GM21825 (cell line): ENCODE results near the gene FADS2.
A peak's percentile ranks its signal among the peaks of the same experiment; 100 is the strongest.

Experiments
- ATAC-seq: cut with Tn5 transposase; IDR thresholded peaks from one replicate; pipeline ENCODE4 v1.9.1; 2021; ENCODE audit warnings: mild to moderate bottlenecking, moderate library complexity; ENCODE audit not compliant: unreplicated experiment

FADS2 gene

DNA sequence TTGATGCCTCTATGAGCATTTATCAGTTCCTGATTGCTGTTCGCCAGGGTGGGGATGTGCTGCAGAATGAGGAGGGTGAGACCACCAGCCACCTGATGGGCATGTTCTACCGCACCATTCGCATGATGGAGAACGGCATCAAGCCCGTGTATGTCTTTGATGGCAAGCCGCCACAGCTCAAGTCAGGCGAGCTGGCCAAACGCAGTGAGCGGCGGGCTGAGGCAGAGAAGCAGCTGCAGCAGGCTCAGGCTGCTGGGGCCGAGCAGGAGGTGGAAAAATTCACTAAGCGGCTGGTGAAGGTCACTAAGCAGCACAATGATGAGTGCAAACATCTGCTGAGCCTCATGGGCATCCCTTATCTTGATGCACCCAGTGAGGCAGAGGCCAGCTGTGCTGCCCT is 32.6 kb upstream of the FADS2 start:
- ATAC-seq, result no peak

DNA sequence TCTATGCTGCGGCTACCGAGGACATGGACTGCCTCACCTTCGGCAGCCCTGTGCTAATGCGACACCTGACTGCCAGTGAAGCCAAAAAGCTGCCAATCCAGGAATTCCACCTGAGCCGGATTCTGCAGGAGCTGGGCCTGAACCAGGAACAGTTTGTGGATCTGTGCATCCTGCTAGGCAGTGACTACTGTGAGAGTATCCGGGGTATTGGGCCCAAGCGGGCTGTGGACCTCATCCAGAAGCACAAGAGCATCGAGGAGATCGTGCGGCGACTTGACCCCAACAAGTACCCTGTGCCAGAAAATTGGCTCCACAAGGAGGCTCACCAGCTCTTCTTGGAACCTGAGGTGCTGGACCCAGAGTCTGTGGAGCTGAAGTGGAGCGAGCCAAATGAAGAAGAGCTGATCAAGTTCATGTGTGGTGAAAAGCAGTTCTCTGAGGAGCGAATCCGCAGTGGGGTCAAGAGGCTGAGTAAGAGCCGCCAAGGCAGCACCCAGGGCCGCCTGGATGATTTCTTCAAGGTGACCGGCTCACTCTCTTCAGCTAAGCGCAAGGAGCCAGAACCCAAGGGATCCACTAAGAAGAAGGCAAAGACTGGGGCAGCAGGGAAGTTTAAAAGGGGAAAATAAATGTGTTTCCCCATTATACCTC is 32.1 kb upstream of the FADS2 start:
- ATAC-seq, result no peak

DNA sequence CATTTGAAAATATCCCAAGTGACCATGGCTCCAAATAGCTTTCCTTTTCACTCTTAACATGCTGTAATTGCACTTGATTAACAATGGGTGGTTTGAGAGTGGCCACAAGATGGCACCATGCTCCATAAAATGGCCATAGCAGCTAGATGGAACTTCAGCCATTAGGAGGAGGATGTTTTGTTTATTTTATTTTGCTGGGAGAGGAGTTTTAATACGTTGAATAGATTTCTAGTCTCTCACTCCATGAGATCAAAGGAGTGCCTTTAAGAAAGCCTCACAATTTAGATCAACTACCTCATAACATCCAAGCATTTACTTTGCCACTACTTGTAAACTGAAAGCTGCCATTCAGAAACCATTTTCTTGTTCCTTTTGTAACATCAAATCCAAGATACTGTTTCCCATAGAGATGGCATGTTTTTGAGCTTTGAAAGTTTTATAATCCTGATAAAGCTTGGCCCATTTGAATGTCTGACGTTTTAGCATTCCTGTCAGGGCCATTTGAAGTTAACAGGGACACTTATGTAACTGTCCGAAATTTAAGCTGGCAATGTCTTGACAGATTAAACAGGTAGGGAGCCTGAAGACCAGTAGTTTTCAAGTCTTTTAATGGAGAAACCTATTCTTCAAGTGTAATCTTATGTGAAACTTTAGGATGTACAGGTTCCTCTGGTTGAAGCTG is 30.7 kb upstream of the FADS2 start:
- no peak for ATAC-seq

DNA sequence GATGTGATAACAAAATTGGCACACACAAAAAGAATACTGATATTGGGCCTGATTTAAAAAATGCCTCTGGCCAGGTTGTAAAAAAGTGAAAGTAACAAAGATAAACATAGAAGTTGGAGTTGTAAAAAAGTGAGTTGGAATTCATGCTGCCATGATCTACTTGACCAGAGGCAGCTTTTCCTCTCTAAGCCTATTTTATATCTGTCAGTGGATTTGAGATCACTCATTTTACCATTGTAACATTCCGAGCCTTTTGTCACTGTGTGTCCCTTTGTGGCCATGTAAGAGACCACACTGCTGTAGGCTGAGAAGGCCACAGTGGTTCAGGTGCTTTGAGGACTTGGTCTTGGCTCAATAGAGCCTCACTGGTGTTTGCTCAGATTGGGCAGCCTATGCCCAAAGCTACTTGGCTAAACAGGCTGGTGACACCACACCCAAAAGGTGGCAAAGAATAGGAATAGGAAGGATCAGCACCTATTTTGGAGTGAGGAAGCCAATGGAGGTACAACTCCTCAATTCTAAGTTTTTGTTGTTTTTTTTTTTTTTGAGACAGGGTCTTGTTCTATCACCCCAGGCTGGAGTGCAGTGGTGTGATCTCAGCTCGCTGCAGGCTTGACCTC is 28.3 kb upstream of the FADS2 start:
- ATAC-seq, result no peak

DNA sequence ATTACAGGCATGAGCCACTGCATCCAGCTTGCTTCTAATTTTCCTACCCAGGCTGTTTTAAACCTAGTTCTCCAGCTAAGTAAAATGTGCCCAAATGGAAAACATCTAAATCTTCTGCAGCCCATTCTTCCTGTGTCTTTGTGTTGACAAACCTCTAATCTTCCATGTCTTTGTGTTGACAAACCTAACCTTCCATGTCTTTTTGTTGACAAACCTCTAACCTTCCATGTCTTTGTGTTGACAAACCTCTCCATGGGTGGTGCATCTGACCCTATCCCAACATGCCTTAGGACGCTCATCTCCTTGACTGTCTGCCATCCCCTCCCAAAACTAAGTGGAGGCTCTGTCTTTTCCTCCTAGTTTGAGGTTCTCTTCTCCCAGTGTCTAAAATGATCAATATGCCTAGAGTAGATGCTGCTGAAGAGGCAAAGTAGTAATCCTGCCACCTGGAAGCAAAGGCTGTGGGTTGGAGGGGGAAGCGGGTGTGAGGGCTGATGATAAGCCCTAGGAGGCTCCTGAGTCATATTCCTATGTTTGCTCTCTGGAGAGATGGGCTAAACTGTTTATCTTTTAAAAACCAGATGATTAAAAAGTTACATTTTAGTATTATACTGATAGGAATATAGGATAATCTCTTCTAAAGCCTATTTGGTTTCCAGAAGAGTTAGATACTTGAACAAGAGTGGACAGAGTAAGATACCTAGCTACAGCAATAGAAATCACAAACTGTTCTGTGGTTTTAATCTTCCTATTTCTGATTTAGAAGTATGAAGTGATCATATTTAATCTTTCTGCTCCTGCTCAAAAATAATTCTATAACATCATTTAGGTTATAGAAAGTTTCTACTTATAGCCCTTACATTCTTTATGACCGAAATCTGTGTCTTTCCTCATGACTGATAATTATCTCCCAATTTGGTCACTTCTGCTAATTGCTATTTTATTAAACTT is 27.5 kb upstream of the FADS2 start:
- no peak for ATAC-seq

DNA sequence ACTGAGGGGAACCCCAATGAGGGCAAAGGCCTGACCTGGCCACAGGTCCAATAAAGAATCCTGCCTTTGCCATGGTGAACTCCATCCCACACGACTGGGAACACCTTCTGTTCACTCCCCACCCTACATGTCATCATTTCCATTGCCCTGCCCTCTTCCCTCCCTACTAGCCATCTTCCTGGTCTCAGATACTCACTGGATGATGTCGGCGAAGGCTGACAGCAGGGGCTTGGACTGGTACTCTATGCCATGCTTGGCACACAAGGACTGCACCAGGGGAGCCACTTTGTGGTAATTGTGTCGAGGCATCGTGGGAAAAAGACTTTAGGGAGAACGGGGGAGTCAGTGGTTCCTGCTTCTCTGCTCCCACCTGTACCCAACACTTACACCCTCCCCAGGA is 25.5 kb upstream of the FADS2 start:
- no peak for ATAC-seq

DNA sequence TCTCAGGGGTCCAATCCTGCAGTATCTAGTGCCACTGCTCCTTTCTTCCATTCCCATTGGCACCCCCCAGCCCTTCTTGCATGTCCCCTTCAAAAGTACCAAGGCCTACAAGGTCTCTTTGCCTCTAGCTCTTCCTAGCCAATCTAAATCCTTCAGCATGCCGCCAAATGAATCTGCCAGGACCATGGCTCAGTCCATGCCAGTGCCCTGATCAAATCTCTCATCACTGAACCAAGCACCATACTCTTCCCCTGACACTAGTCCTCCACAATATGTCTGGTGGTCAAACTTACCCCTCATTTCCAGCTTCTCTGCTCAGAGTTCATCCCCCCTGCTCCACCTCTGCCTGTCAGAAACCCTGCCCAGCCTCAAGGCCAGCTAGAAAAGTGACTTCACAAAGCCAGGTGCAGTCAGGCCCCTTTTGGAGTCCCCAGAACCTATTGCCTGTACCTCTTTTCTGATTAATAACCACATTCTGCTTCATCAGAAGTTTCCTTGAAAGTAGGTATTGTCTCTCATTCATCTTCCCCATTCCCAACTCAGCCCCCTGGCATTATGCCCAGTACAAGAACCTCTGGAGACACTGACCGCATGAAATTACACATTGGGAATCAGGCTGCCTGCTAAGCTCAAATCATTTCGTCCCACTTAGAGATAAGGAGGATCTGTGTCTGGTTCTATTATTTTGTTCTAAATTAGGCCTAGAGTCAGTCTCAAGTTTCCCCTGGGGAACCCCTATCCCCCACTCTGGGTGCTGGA is 24.0 kb upstream of the FADS2 start:
- ATAC-seq, result no peak

DNA sequence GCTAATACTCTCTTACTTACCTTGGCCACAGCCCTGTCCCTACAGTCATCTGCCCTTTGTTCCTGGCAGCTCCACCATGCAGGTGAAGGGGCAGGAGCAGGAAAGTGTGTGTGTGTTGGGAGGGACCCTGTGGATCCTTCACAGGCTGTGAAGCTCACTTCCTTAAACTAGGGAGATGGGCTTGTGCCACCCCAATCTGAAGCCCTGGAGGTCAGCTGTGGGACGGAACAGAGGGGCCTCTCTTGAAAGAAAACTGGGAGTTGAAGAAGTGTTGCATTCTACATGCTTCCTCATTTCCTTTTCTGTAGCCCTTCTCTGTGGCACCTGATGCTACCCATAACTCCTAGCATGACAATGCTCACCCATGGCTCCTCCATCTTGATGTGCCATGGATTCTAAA is 23.0 kb upstream of the FADS2 start:
- no peak for ATAC-seq

DNA sequence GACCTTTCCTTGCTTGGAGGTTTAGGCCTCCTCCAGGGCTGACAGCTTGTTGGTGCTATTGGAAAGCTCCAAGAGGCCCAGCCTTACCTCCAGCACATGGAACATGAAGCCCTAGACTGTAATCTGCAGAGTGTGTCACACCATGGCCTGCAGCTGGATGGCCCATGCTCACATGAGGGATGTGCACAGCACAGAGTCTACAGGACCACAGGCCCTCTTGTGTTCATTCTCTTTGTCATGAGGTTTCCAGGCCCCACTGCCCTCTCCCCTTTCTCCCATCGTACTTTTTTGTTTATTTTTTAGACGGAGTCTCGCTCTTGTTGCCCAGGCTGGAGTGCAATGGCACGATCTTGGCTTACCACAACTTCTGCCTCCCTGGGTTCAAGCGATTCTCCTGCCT is 21.3 kb upstream of the FADS2 start:
- no peak for ATAC-seq

DNA sequence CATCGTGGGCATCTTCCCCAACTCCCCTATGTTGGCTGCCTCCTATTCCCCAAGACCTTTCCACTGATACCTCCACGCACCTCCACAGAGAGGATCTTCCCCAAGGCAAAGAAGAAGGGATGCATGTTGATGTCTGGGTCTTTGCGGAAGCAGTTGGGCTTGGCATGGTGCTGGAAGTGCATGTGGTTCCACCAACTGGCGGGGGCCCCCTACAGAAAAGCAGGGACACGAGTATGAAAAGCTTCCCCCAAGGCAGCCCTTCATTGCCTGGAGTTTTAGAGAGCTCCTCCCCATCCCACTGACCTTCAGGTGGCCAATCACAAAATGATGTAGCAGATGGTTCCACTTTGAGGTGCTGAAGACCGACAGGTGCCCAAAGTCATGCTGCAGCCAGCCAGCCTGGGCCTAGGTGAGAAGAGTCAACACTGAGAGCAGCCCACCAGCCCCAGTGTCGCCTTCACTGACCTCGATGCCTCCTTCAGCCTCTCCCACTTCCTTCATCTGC is 17.4 kb upstream of the FADS2 start:
- no peak for ATAC-seq

DNA sequence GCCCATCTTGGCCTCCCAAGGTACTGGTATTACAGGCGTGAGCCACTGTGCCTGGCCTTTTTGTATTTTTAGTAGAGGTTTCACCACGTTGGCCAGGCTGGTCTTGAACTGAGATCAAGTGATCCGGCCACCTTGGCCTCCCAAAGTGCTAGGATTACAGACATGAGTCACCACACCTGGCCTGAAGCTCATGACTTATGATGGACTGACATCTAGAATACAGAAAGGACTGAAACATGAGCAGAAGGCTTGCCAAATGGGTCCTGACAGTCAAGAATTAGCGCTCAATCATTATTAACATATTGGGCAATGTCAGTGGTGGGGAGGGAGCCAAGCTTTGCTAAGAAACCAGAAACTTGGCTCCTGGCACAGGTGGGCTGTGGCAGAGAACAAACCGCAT is 16.3 kb upstream of the FADS2 start:
- no peak for ATAC-seq

DNA sequence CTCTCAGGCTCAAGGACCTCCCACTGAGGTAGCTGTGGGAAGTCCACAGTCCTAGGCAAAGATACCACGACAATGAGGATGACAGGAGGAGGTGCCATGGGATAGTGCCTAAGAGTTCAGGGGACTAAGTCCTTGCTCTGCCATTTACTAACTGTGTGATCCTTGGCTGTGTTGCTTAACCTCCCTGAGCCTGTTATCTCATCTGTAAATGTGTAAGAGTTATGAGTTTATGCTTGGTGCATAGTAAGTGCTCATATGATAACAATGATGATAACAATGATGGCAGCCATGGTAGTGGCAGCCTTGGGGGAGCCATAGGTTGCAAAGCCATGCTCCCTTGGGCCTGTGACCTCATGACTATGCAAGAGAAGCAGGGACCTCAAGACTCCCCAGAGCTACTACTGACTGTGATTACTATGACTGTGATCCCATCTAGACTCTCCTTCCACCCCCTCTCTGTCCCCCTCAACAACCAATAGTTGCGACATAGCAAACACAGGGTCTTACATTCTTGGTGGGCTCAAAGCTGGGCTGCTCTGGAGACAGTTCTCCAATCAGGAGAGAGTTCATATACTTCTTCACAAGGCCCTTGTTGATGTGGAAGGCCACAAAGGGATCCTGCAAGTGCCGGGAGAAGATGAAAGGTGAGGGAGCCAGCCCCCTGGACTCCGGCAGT is 15.2 kb upstream of the FADS2 start:
- ATAC-seq, result no peak

DNA sequence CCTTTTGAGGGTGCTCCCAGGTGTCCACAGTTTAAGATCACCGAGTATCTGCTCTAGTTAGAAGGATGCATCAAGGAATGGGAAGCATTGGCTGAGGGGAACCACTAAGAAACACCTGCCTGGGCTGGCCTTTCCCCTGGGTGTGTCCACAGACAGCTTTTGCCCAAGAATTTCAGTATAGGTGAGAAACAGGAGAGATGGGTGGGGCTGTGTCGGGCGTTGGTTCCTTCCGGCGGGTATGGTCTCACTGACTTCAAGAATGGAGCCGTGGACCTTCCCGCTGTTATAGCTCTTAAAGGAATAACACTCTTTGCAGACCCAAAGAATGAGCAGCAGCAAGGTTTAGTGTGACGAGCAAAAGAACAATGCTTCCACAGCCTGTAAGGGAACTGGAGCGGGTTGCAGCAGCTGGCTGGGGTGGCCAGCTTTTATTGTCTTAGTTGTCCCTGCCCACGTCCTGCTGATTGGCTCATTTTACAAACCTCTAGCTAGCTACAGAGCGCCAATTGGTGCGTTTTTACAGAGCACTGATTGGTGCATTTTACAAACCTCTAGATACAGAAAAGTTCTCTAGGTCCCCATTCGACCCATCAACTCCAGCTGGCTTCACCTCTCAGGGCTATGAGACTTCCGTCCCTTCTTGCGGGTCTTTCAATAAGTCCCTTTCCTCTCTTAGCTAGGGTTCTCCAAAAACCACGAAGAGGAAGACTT is 13.7 kb upstream of the FADS2 start:
- ATAC-seq, result no peak

DNA sequence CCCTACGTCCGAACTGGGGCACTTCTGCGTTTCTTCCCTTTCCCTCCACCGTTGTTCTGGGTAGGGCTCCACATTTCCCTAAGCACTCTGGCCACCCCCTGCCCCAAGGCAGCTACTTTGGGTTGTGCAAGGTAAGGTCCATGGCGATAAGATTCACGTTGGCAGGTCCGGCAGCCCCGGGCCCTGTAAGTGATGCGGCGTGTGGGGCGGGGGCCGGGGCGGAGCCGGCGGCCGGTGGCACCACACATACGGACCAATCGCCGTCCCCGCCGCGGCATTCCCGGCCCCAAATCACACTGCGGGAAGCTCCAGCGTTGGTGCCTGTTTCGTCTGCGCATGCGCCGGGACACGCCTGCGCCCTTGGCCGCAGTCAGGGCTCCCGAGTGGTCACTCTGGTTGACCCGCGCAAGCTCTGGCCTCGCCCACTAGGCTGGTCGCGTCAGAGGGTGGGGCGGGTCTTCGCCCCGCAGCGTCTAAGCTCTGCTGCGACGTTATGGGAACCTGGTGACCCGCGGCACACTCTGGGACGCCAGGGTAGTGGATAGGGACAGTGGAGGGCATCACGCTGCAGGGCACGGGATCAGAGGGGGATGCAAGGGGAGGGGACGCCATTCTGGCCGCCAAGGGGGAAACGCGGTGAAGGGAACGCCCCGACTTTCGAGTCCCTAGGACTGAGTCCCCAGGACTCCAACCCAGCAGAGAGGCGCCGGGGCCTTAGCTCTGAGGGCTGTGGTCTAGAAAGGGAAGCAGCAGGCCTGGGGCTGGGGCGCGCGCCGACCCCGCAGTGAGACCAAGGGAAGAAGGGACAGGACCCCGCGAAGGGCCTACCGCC is 12.9 kb upstream of the FADS2 start:
- peak; percentile 43 for ATAC-seq

DNA sequence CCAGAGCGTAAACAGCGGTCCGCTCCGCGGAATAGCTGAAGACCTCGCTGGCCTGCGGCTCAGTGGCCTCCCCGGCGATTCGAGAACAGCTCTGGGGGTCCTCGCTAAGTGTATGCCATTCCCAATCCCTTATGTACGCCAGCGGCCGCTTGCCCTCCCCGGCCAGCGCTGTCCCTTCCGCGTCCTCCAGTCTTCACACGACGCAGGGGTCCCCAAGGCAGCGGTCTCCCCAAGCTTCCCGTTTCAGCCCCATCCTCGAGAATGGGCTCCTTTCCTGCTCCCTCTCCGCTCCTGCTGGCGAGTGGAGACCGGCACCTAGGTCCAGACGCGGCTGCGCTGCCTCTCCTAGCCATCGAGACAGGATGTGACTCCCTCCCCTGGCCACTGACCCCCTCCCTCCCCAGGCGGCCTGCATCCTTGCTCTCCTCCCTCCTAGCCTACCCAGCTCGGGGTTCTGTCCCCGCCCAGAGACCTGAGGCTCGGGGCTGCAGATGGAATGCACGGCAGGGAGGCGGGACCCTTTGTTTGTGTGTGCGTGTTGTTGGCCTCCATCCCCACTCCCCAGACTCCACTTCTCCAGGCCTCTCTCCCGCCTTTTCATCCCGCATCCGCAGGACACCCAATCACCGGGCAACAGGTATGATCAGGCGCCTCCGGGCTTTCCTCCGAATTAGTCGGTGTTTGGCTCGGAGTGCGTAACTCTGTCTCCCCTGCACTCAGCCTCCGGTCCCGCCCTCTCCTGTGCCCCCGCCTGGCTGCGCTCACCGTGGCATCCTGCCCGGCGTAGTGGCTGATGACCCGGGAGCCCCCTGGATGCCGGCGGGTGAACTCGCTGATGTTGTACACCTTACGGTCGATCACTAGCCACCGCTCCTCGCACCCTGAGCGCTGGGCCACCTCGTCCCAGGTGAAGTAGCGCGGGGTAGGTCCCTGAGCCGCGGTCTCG is 12.0 kb upstream of the FADS2 start:
- ATAC-seq, result peak; percentile 28

DNA sequence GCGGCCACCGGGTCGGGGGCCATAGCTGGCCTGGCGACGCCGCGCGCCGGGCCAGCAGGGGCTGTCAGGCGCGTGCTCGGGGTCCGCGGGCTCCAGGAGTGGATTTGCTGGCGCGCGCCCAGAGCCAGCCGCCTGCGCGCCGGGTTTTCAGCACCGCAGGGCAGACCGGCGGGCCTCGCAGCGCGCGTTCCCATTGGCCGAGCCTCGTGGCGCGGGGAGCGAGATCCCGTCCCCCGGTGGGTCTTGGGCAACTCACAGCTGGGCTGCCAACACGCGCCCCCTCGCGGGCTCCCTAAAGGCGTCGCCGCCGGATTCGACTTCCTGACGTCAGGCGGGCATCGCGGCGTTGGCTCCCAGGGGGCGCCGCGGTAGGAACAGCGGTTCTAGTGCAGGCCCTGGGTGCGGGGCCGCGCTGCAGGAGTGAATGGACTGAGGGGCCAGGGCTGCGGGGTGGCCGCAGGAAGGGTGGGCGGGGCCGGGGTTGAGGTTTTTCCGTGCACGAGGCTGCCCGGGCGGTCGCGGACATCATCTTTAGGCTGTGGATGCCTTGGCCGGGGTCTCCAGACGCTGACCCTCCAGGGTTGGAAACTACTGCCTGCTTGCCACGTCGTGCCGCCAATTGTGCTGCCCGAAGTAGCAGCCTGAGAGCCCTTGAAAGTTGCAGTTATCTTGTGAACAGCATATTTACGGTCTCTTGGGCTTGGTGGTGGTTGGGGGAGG is 11.2 kb upstream of the FADS2 start, which contains the start of gene FADS1:
Gene FADS1 (minus strand): TSS at position 268 of the 720 bp plus-strand sequence. CDS start 74 bp downstream, at position 194.
- ATAC-seq, result peak; percentile 59
